Measurements from ENCODE around the gene E2F2. TPM values are rescaled to one million over a fixed set of nuclear protein-coding genes. Genes with fewer than 3 reads are reported as not detected.
"Not testable (repeated sequence)": the region's sequence is repeated elsewhere in the genome, so short reads cannot be mapped to it uniquely, and the experiment has no call there.

E2F2 gene
- total RNA-seq, 1 experiment from 2014 or later: 8.1 TPM

- Mint-ChIP-seq H3K36me3 (ENCODE audit: insufficient read depth, unreplicated experiment) (no peaks in the 10 kb centered on the region), H3K4me3 (ENCODE audit: low read depth, unreplicated experiment) (no peak overlapping the region), H3K9me3 (ENCODE audit: low read depth, unreplicated experiment) (no peaks in the 10 kb centered on the region), H3K27ac (ENCODE audit: unreplicated experiment) (no peak overlapping the region), H3K27me3 (ENCODE audit: unreplicated experiment) (no peaks in the 10 kb centered on the region), H3K4me1 (ENCODE audit: low read depth, unreplicated experiment) (peaks cover 5% of the 10 kb centered on the region)
- TF ChIP-seq CTCF (IDR thresholded peaks at IDR 0.05; ENCODE audit: unreplicated experiment): no peak
- no peak for DNase-seq
- BruUV-seq (replicated peaks): no TSS peak
- intact Hi-C loops (cut with micrococcal nuclease; ENCODE audit: unreplicated experiment): no loop called here
- CTCF ChIA-PET: interaction anchor here (0.5 to 3.8 kb wide), 3 partner anchors 91 to 248 kb away, joined by 5 to 51 read pairs (median 8); no protein-coding TSS in a partner anchor
These were observed 14.8 kb upstream of the E2F2 start for GRCh38 chr1:23545851-23546250.

GRCh38 chr1:23544444-23545389 is 13.7 kb upstream of the E2F2 start:
- Mint-ChIP-seq H3K27ac (ENCODE audit: unreplicated experiment) (no peak overlapping the region), H3K36me3 (ENCODE audit: insufficient read depth, unreplicated experiment) (no peaks in the 10 kb centered on the region), H3K9me3 (ENCODE audit: low read depth, unreplicated experiment) (no peaks in the 10 kb centered on the region)

GRCh38 chr1:23543707-23544443 is 12.8 kb upstream of the E2F2 start:
- CTCF ChIA-PET: interaction anchor here (0.7 to 3.8 kb wide), 2 partner anchors 93 to 113 kb away, joined by 3 to 51 read pairs; no protein-coding TSS in a partner anchor
- H3K4me1 Mint-ChIP-seq (ENCODE audit: low read depth, unreplicated experiment): peaks cover 5% of the 10 kb centered on the region
- H3K27ac Mint-ChIP-seq (ENCODE audit: unreplicated experiment): no peak overlapping the region
- no peaks in the 10 kb centered on the region for H3K36me3 Mint-ChIP-seq (ENCODE audit: insufficient read depth, unreplicated experiment)
- H3K27me3 Mint-ChIP-seq (ENCODE audit: unreplicated experiment): no peaks in the 10 kb centered on the region
- no peaks in the 10 kb centered on the region for H3K9me3 Mint-ChIP-seq (ENCODE audit: low read depth, unreplicated experiment)
- intact Hi-C loops (cut with micrococcal nuclease; ENCODE audit: unreplicated experiment): loop anchor here (1.0 kb wide), 1 partner anchor 93 kb away; no protein-coding TSS in a partner anchor
- BruUV-seq (replicated peaks): no TSS peak
- no peak overlapping the region for H3K4me3 Mint-ChIP-seq (ENCODE audit: low read depth, unreplicated experiment)
- no peak for DNase-seq
- no peak for TF ChIP-seq CTCF (IDR thresholded peaks at IDR 0.05; ENCODE audit: unreplicated experiment)

More at GRCh38 chr1:23544444-23545389, 13.7 kb upstream of the E2F2 start:
- intact Hi-C loops (cut with micrococcal nuclease; ENCODE audit: unreplicated experiment): loop anchor here (1.0 kb wide), 1 partner anchor 93 kb away; no protein-coding TSS in a partner anchor
- no peak overlapping the region for H3K4me3 Mint-ChIP-seq (ENCODE audit: low read depth, unreplicated experiment)
- peak; percentile 74 for TF ChIP-seq CTCF (IDR thresholded peaks at IDR 0.05; ENCODE audit: unreplicated experiment)
- DNase-seq: peak; percentile 64
- H3K4me1 Mint-ChIP-seq (ENCODE audit: low read depth, unreplicated experiment): peaks cover 5% of the 10 kb centered on the region
- no peaks in the 10 kb centered on the region for H3K27me3 Mint-ChIP-seq (ENCODE audit: unreplicated experiment)
- no TSS peak for BruUV-seq (replicated peaks)
- CTCF ChIA-PET: interaction anchor here (0.5 to 3.8 kb wide), 3 partner anchors 89 to 247 kb away, joined by 3 to 51 read pairs (median 8); no protein-coding TSS in a partner anchor

- intact Hi-C loops (cut with micrococcal nuclease; ENCODE audit: unreplicated experiment); H3K27ac Mint-ChIP-seq (ENCODE audit: unreplicated experiment): not testable (repeated sequence)
These were observed 11.9 kb upstream of the E2F2 start for GRCh38 chr1:23542940-23543339.

More at GRCh38 chr1:23542940-23543339, 11.9 kb upstream of the E2F2 start:
- H3K4me3 Mint-ChIP-seq (ENCODE audit: low read depth, unreplicated experiment); BruUV-seq (replicated peaks); DNase-seq; H3K27me3 Mint-ChIP-seq (ENCODE audit: unreplicated experiment); CTCF ChIA-PET; H3K9me3 Mint-ChIP-seq (ENCODE audit: low read depth, unreplicated experiment); H3K36me3 Mint-ChIP-seq (ENCODE audit: insufficient read depth, unreplicated experiment); H3K4me1 Mint-ChIP-seq (ENCODE audit: low read depth, unreplicated experiment): not testable (repeated sequence)
